HEK293 (cell line): ENCODE measurements around the gene ZGLP1.

Source experiments
- CTCF ChIA-PET: fragments of 350-600 bp; formaldehyde crosslinking; extraction: SDS; loops from one replicate; lab custom pipeline; 2021; ENCODE audit warnings: antibody characterized with exemption; lab: Yijun Ruan, JAX
- POLR2A ChIA-PET: fragments of 300-600 bp; formaldehyde crosslinking; extraction: SDS; loops from one replicate; lab custom pipeline; 2020; ENCODE audit warnings: antibody characterized with exemption, inconsistent platforms; lab: Yijun Ruan, JAX
- H3K27ac ChIP-seq: fragments of 200-500 bp; sonication (Bioruptor generic); 2 replicates; pipeline ENCODE4 v1.5.1; 2014; ENCODE audit warnings: low read depth, low read length, control low read depth, inconsistent platforms; ENCODE audit errors: extremely low read depth
- H3K36me3 ChIP-seq, 2 experiments: fragments of 200-500 bp in 1 of 2; sonication (Bioruptor generic) in 1 of 2; 1 replicate in 1 of 2; 2 replicates in 1 of 2; pipeline ENCODE4 v1.5.1; 2014 to 2017; ENCODE audit warnings: inconsistent platforms in 2 of 2, low read length in 2 of 2; ENCODE audit not compliant: control insufficient read depth in 2 of 2, insufficient read depth in 1 of 2
- H3K4me1 ChIP-seq: fragments of 200-500 bp; sonication (Bioruptor generic); 2 replicates; pipeline ENCODE4 v1.5.1; 2014; ENCODE audit warnings: mild to moderate bottlenecking, low read length, inconsistent platforms; ENCODE audit not compliant: control insufficient read depth, insufficient read depth
- H3K4me3 ChIP-seq: 2 replicates; pipeline ENCODE4 v1.5.1; 2011; ENCODE audit warnings: low read depth, mild to moderate bottlenecking, control low read depth, low read length, moderate library complexity
- H3K9me3 ChIP-seq: fragments of 200-500 bp; sonication (Bioruptor generic); 2 replicates; pipeline ENCODE4 v1.5.1; 2014; ENCODE audit warnings: low read depth, low read length, inconsistent platforms; ENCODE audit not compliant: control insufficient read depth, insufficient read depth
- AEBP2 ChIP-seq: fragments of 450-650 bp; formaldehyde crosslinking; IDR thresholded peaks from 2 replicates; pipeline ENCODE4 v1.5.1; 2016; ENCODE audit warnings: missing biosample characterization, missing genetic modification characterization, borderline replicate concordance
- EGR2 ChIP-seq: fragments of 450-650 bp; formaldehyde crosslinking; IDR thresholded peaks from 2 replicates; pipeline ENCODE4 v1.5.1; 2016; ENCODE audit warnings: low read depth, missing biosample characterization, missing genetic modification characterization
- GLIS1 ChIP-seq: fragments of 450-650 bp; formaldehyde crosslinking; IDR thresholded peaks from 2 replicates; pipeline ENCODE4 v1.5.1; 2016; ENCODE audit warnings: missing biosample characterization, missing genetic modification characterization
- GLIS2 ChIP-seq: fragments of 450-650 bp; formaldehyde crosslinking; IDR thresholded peaks from 2 replicates; pipeline ENCODE4 v1.5.1; 2016; ENCODE audit warnings: missing biosample characterization, missing genetic modification characterization
- KLF16 ChIP-seq: fragments of 450-650 bp; formaldehyde crosslinking; IDR thresholded peaks from 2 replicates; pipeline ENCODE4 v1.5.1; 2017; ENCODE audit warnings: missing biosample characterization, missing genetic modification characterization
- KLF17 ChIP-seq: fragments of 450-650 bp; formaldehyde crosslinking; IDR thresholded peaks from 2 replicates; pipeline ENCODE4 v1.5.1; 2016; ENCODE audit warnings: missing biosample characterization, missing genetic modification characterization
- KLF8 ChIP-seq: fragments of 450-650 bp; formaldehyde crosslinking; IDR thresholded peaks from 2 replicates; pipeline ENCODE4 v1.5.1; 2016; ENCODE audit warnings: missing biosample characterization, missing genetic modification characterization
- MYNN ChIP-seq: fragments of 450-650 bp; formaldehyde crosslinking; IDR thresholded peaks from 2 replicates; pipeline ENCODE4 v1.5.1; 2016; ENCODE audit warnings: missing biosample characterization, missing genetic modification characterization, borderline replicate concordance
- PRDM10 ChIP-seq: fragments of 450-650 bp; formaldehyde crosslinking; IDR thresholded peaks from 2 replicates; pipeline ENCODE4 v1.5.1; 2016; ENCODE audit warnings: missing biosample characterization, missing genetic modification characterization
- REPIN1 ChIP-seq: fragments of 450-650 bp; formaldehyde crosslinking; IDR thresholded peaks from 2 replicates; pipeline ENCODE4 v1.5.1; 2017; ENCODE audit warnings: missing biosample characterization, missing genetic modification characterization, low read depth
- SALL2 ChIP-seq: fragments of 450-650 bp; formaldehyde crosslinking; IDR thresholded peaks from 2 replicates; pipeline ENCODE4 v1.5.0; 2017; ENCODE audit warnings: missing biosample characterization, mild to moderate bottlenecking, missing genetic modification characterization, borderline replicate concordance
- SP2 ChIP-seq: fragments of 450-650 bp; formaldehyde crosslinking; IDR thresholded peaks from 2 replicates; pipeline ENCODE4 v1.5.1; 2016; ENCODE audit warnings: missing biosample characterization, missing genetic modification characterization
- SP3 ChIP-seq: fragments of 450-650 bp; formaldehyde crosslinking; IDR thresholded peaks from 2 replicates; pipeline ENCODE4 v1.5.1; 2016; ENCODE audit warnings: missing biosample characterization, missing genetic modification characterization
- ZBTB17 ChIP-seq: fragments of 450-650 bp; formaldehyde crosslinking; IDR thresholded peaks from 2 replicates; pipeline ENCODE4 v1.5.1; 2016; ENCODE audit warnings: missing biosample characterization, missing genetic modification characterization
- ZBTB26 ChIP-seq: fragments of 450-650 bp; formaldehyde crosslinking; optimal IDR thresholded peaks from 2 replicates; pipeline ENCODE3; 2016; ENCODE audit warnings: missing biosample characterization, mild to moderate bottlenecking, missing genetic modification characterization
- ZBTB8A ChIP-seq: fragments of 450-650 bp; formaldehyde crosslinking; IDR thresholded peaks from 2 replicates; pipeline ENCODE4 v1.5.1; 2016; ENCODE audit warnings: missing biosample characterization, missing genetic modification characterization
- ZFP41 ChIP-seq: fragments of 450-650 bp; formaldehyde crosslinking; IDR thresholded peaks from 2 replicates; pipeline ENCODE4 v1.5.1; 2016; ENCODE audit warnings: missing biosample characterization, missing genetic modification characterization, borderline replicate concordance
- ZNF140 ChIP-seq: fragments of 450-650 bp; formaldehyde crosslinking; IDR thresholded peaks from 2 replicates; pipeline ENCODE4 v1.5.1; 2016; ENCODE audit warnings: missing biosample characterization, missing genetic modification characterization
- ZNF175 ChIP-seq: fragments of 450-650 bp; formaldehyde crosslinking; IDR thresholded peaks from 2 replicates; pipeline ENCODE4 v1.5.1; 2016; ENCODE audit warnings: missing biosample characterization, missing genetic modification characterization
- ZNF23 ChIP-seq: fragments of 450-650 bp; formaldehyde crosslinking; IDR thresholded peaks from 2 replicates; pipeline ENCODE4 v1.5.1; 2016; ENCODE audit warnings: missing biosample characterization, missing genetic modification characterization, borderline replicate concordance
- ZNF266 ChIP-seq: fragments of 450-650 bp; formaldehyde crosslinking; IDR thresholded peaks from 2 replicates; pipeline ENCODE4 v1.5.1; 2016; ENCODE audit warnings: missing biosample characterization, missing genetic modification characterization, low read depth
- ZNF335 ChIP-seq: fragments of 450-650 bp; formaldehyde crosslinking; conservative IDR thresholded peaks from 2 replicates; pipeline ENCODE4 v1.5.1; 2016; ENCODE audit warnings: missing biosample characterization, missing genetic modification characterization
- ZNF37A ChIP-seq: fragments of 450-650 bp; IDR thresholded peaks from 2 replicates; pipeline ENCODE4 v1.5.1; 2018; ENCODE audit warnings: missing biosample characterization, missing genetic modification characterization
- ZNF391 ChIP-seq: fragments of 450-650 bp; formaldehyde crosslinking; IDR thresholded peaks from 2 replicates; pipeline ENCODE4 v1.5.1; 2016; ENCODE audit warnings: low read depth, missing biosample characterization, missing genetic modification characterization, borderline replicate concordance
- ZNF501 ChIP-seq: fragments of 450-650 bp; formaldehyde crosslinking; IDR thresholded peaks from 2 replicates; pipeline ENCODE4 v1.5.1; 2016; ENCODE audit warnings: missing biosample characterization, missing genetic modification characterization
- ZNF600 ChIP-seq: fragments of 450-650 bp; formaldehyde crosslinking; IDR thresholded peaks from 2 replicates; pipeline ENCODE4 v1.5.1; 2016; ENCODE audit warnings: missing biosample characterization, missing genetic modification characterization
- ZNF692 ChIP-seq: fragments of 450-650 bp; formaldehyde crosslinking; IDR thresholded peaks from 2 replicates; pipeline ENCODE4 v1.5.1; 2016; ENCODE audit warnings: missing biosample characterization, missing genetic modification characterization
- ZNF707 ChIP-seq: fragments of 450-650 bp; formaldehyde crosslinking; IDR thresholded peaks from 2 replicates; pipeline ENCODE4 v1.5.1; 2016; ENCODE audit warnings: missing biosample characterization, missing genetic modification characterization
- ZNF76 ChIP-seq: fragments of 450-650 bp; formaldehyde crosslinking; IDR thresholded peaks from 2 replicates; pipeline ENCODE4; 2016; ENCODE audit warnings: low read depth, missing biosample characterization, missing genetic modification characterization, borderline replicate concordance

The ZGLP1 gene

GRCh38 chr19:10290876-10291553 is 18.6 kb downstream of the ZGLP1 start:
- CTCF ChIA-PET, result interaction anchor here (0.6 to 1.9 kb wide), 4 partner anchors 30 to 63 kb away, joined by 3 to 6 read pairs (median 4); no protein-coding TSS in a partner anchor
- peak overlapping the region; percentile 6; the same call in 1 of the 2 replicates for H3K27ac ChIP-seq
- H3K4me1 ChIP-seq, result peaks cover 4% of the 10 kb centered on the region; the same call in 1 of the 2 replicates
- TF ChIP-seq SP2 (tag by site-specific recombination) (peak; percentile 90), KLF16 (tag by site-specific recombination) (peak; percentile 50; the same call in 1 of the 2 replicates), ZNF501 (tag by site-specific recombination) (no peak), ZNF76 (tag by site-specific recombination) (peak; percentile 39; the same call in 1 of the 2 replicates), ZNF140 (tag by site-specific recombination) (no peak), SALL2 (tag by site-specific recombination) (no peak), ZBTB8A (tag by site-specific recombination) (0 out of 2 replicates have a peak, but pooled peaks have one; percentile 17), REPIN1 (tag by site-specific recombination) (no peak), KLF17 (peak; percentile 45; the same call in 1 of the 2 replicates), KLF8 (tag by site-specific recombination) (peak; percentile 17; the same call in 1 of the 2 replicates), ZFP41 (no peak), GLIS2 (tag by site-specific recombination) (peak; percentile 66), ZNF23 (tag by site-specific recombination) (no peak), GLIS1 (tag by site-specific recombination) (peak; percentile 82), ZNF335 (tag by site-specific recombination) (peak; percentile 65), ZBTB26 (tag by site-specific recombination) (peak; percentile 89), PRDM10 (tag by site-specific recombination) (peak; percentile 48; the same call in 1 of the 2 replicates), ZNF37A (no peak), MYNN (tag by site-specific recombination) (no peak), SP3 (tag by site-specific recombination) (peak; percentile 87), ZNF391 (tag by site-specific recombination) (no peak), AEBP2 (tag by site-specific recombination) (no peak), ZBTB17 (tag by site-specific recombination) (peak; percentile 32), ZNF600 (peak; percentile 58; the same call in 1 of the 2 replicates), ZNF266 (tag by site-specific recombination) (no peak), EGR2 (tag by site-specific recombination) (0 out of 2 replicates have a peak, but pooled peaks have one; percentile 8), ZNF692 (peak; percentile 56; the same call in 1 of the 2 replicates), ZNF175 (tag by site-specific recombination) (no peak), ZNF707 (no peak)

More at GRCh38 chr19:10290876-10291553, 18.6 kb downstream of the ZGLP1 start:
- H3K36me3 ChIP-seq, result peaks cover 0 to 5% of the 10 kb centered on the region in 2 experiments; a peak in 1 of 3 replicates
- peak overlapping the region; percentile 41 for H3K4me3 ChIP-seq
- POLR2A ChIA-PET, result interaction anchor here (0.5 to 2.0 kb wide), 11 partner anchors 20 to 371 kb away, joined by 3 to 13 read pairs (median 4); partner anchors contain the start of genes ICAM1, RAVER1 and TYK2
- no peaks in the 10 kb centered on the region for H3K9me3 ChIP-seq
